ENCODE data around the gene SLC25A26. TPM values are rescaled to one million over a fixed set of nuclear protein-coding genes. Genes with fewer than 3 reads are reported as not detected.

Gene SLC25A26
- total and polyA plus RNA-seq, 2 experiments from 2014 or later = 19.8 to 25.7 TPM

DNA sequence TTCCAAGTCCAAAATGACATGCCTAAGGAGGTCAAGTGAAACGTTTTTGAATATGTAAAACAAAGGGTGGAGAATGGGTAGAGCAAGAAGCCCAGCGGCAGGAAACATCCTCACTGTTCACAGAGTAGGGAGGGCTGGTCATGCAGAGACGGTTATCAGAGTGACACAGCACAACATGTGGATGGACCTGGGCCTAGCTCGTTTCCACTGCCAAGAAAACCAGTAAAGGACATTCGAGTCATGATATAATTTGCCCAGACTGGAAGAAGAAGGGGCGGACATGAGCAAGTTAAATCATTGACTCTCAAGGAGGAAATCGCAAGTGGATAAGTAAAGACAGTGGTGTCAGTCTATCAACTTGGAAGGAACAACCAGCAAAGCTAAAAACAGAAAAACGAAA is 190.7 kb downstream of the SLC25A26 start:
- peaks cover 3% of the 10 kb centered on the region for H3K4me1 ChIP-seq (ENCODE audit: insufficient read depth)
- H3K79me2 ChIP-seq = no peaks in the 10 kb centered on the region
- H3K36me3 ChIP-seq (replicated peaks; ENCODE audit: insufficient read depth, low read depth) = no peaks in the 10 kb centered on the region
- H3K9me2 ChIP-seq (replicated peaks; ENCODE audit: insufficient read depth) = no peaks in the 10 kb centered on the region
- no peak overlapping the region for H3K4me2 ChIP-seq
- DNase-seq (ENCODE audit: low spot score) = no peak
- H4K20me1 ChIP-seq (ENCODE audit: insufficient read depth, poor library complexity, severe bottlenecking) = no peaks in the 10 kb centered on the region
- no peaks in the 10 kb centered on the region for H3K27me3 ChIP-seq
- no peaks in the 10 kb centered on the region for H3K9me3 ChIP-seq (ENCODE audit: low read depth)
- H2AFZ ChIP-seq = no peak overlapping the region
- H3K27ac ChIP-seq = no peak overlapping the region
- 83% methylated on average over 8 of the region's 8 CpGs for WGBS (ENCODE audit: low lambda C conversion rate, missing lambda C conversion rate)
- H3K4me3 ChIP-seq = no peak overlapping the region
- TF ChIP-seq EZH2 (IDR thresholded peaks at IDR 0.05; ENCODE audit: borderline replicate concordance) (no peak), EZH2phosphoT487 (IDR thresholded peaks at IDR 0.05; ENCODE audit: low read depth, severe bottlenecking, unreplicated experiment) (no peak)
- TF ChIP-seq, protein P1, sequence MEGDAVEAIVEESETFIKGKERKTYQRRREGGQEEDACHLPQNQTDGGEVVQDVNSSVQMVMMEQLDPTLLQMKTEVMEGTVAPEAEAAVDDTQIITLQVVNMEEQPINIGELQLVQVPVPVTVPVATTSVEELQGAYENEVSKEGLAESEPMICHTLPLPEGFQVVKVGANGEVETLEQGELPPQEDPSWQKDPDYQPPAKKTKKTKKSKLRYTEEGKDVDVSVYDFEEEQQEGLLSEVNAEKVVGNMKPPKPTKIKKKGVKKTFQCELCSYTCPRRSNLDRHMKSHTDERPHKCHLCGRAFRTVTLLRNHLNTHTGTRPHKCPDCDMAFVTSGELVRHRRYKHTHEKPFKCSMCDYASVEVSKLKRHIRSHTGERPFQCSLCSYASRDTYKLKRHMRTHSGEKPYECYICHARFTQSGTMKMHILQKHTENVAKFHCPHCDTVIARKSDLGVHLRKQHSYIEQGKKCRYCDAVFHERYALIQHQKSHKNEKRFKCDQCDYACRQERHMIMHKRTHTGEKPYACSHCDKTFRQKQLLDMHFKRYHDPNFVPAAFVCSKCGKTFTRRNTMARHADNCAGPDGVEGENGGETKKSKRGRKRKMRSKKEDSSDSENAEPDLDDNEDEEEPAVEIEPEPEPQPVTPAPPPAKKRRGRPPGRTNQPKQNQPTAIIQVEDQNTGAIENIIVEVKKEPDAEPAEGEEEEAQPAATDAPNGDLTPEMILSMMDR (IDR thresholded peaks at IDR 0.05; ENCODE audit: poor library complexity) = no peak

DNA sequence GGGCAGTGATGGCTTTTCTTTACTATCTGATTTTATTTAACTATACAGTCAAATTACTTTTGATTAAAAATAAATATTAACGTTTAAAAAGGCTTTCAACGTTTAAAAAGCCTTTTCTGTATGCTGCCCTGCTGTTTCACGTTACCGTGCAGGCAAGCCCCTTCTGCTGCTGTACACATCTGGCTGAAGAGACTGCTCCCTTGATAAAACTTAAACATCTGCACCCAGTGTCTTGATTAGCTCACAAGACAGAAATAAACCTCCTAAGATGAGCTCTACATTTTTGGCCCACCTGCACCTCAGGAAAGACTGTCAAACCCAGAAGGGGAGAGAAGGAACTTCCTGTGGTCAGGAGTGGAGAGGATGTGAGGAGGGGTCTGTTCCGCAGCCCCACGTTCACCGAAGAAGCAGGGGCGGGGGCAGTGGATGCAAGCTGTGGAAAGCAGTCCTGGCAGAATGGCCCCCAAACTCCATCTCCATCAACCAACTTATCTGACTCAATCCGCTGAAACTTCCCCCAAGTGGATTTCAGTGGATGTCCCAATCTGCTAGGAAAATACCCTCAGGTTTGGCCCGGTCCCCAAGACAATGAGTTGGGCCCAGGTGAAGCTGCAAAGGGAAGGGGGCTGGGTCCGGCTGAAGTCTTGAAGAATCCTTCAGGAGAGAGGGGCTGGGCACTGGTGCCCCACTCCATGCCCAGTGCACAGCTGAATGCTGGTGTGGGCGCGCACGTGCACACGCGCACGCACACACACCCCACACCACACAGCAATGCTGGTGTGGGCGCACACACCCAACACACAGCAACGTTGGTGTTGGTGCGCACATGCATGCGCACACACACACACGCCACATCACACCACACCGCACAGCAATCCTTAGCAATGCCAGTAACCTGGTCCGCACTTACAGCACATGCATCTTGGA is 191.4 kb downstream of the SLC25A26 start:
- TF ChIP-seq, protein P1 (IDR thresholded peaks at IDR 0.05; ENCODE audit: poor library complexity) = no peak
- TF ChIP-seq EZH2 (IDR thresholded peaks at IDR 0.05; ENCODE audit: borderline replicate concordance) = no peak
- no peak for TF ChIP-seq EZH2phosphoT487 (IDR thresholded peaks at IDR 0.05; ENCODE audit: low read depth, severe bottlenecking, unreplicated experiment)
- no peak for DNase-seq (ENCODE audit: low spot score)
- Histone ChIP-seq H4K20me1 (ENCODE audit: insufficient read depth, poor library complexity, severe bottlenecking) (no peaks in the 10 kb centered on the region), H2AFZ (no peak overlapping the region), H3K9me3 (ENCODE audit: low read depth) (no peaks in the 10 kb centered on the region), H3K4me2 (no peak overlapping the region), H3K79me2 (no peaks in the 10 kb centered on the region), H3K4me1 (ENCODE audit: insufficient read depth) (peaks cover 8% of the 10 kb centered on the region), H3K27ac (no peak overlapping the region), H3K36me3 (replicated peaks; ENCODE audit: insufficient read depth, low read depth) (no peaks in the 10 kb centered on the region), H3K4me3 (no peak overlapping the region), H3K27me3 (no peaks in the 10 kb centered on the region), H3K9me2 (replicated peaks; ENCODE audit: insufficient read depth) (no peaks in the 10 kb centered on the region)
- 91% methylated on average over 24 of the region's 24 CpGs for WGBS (ENCODE audit: low lambda C conversion rate, missing lambda C conversion rate)

DNA sequence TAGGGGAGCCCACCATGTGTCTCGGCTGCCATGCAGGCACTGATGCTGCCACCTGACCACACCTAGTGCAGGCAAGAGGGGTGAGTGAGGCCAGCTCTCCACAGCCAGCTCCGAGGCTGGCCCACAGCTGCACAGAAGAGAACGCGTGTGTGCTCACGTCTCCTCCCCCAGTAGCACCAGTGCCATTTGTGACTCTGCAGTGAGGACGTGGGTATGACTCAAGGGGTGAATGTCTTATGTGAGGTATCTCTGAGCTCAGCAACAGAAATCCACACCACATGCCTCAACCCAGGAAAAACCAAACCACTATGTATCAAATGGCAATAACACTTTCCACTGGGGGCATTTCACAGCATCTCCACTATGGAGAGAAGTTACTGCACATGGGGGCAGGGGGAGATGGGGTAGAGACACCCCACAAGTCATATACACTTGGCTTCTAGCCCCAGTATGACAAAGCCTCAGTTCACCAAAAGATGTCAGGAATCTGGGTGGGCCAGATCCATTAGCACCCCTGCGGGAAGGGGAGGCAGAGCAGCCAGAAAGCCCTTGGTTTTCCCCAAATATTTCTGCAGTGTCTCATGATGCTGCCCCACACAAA is 192.4 kb downstream of the SLC25A26 start:
- Histone ChIP-seq H3K9me3 (ENCODE audit: low read depth) (no peaks in the 10 kb centered on the region), H3K27me3 (no peaks in the 10 kb centered on the region), H3K9me2 (replicated peaks; ENCODE audit: insufficient read depth) (no peaks in the 10 kb centered on the region), H3K4me2 (no peak overlapping the region), H3K79me2 (no peaks in the 10 kb centered on the region), H3K36me3 (replicated peaks; ENCODE audit: insufficient read depth, low read depth) (no peaks in the 10 kb centered on the region), H3K4me3 (no peak overlapping the region), H2AFZ (no peak overlapping the region), H3K27ac (no peak overlapping the region), H4K20me1 (ENCODE audit: insufficient read depth, poor library complexity, severe bottlenecking) (no peaks in the 10 kb centered on the region), H3K4me1 (ENCODE audit: insufficient read depth) (peaks cover 8% of the 10 kb centered on the region)
- TF ChIP-seq EZH2 (IDR thresholded peaks at IDR 0.05; ENCODE audit: borderline replicate concordance) (no peak), EZH2phosphoT487 (IDR thresholded peaks at IDR 0.05; ENCODE audit: low read depth, severe bottlenecking, unreplicated experiment) (no peak)
- TF ChIP-seq, protein P1 (IDR thresholded peaks at IDR 0.05; ENCODE audit: poor library complexity) = no peak
- 95% methylated on average over 7 of the region's 7 CpGs for WGBS (ENCODE audit: low lambda C conversion rate, missing lambda C conversion rate)
- no peak for DNase-seq (ENCODE audit: low spot score)

Data from hepatocyte (in vitro differentiated cells).